ENCODE results near the gene RGS7. TPM values are rescaled to one million over a fixed set of nuclear protein-coding genes. Genes with fewer than 3 reads are reported as not detected.

RGS7 gene
- polyA plus RNA-seq, 2 of the 4 experiments (the other 2 are of a cell fraction) = 0.08 TPM; not detected in 1

GRCh38 chr1:240931031-240931430 is 426.0 kb downstream of the RGS7 start:
- no peak for ATAC-seq
- Histone ChIP-seq H3K4me2 (no peak overlapping the region), H3K4me1 (no peaks in the 10 kb centered on the region), H3K27ac (no peak overlapping the region), H3K9me3 (peaks cover 2% of the 10 kb centered on the region; the same call in 1 of the 3 replicates), H3K4me3 (no peak overlapping the region)
- TF ChIP-seq CHD4 (IDR thresholded peaks at IDR 0.05; ENCODE audit: borderline replicate concordance) (no peak), CTCF (IDR thresholded peaks at IDR 0.05) (no peak), MYC (IDR thresholded peaks at IDR 0.05; ENCODE audit: borderline replicate concordance, low read length) (no peak)
- FAIRE-seq = peak; percentile 43
- no peak for DNase-seq (ENCODE audit: low read depth in 1 of 2, low spot score in 1 of 2)
- 25% methylated on average over 4 of the region's 4 CpGs for WGBS (ENCODE audit: missing lambda C conversion rate)
- CTCF ChIA-PET = no interaction called here
- POLR2A ChIA-PET = no interaction called here

DNA sequence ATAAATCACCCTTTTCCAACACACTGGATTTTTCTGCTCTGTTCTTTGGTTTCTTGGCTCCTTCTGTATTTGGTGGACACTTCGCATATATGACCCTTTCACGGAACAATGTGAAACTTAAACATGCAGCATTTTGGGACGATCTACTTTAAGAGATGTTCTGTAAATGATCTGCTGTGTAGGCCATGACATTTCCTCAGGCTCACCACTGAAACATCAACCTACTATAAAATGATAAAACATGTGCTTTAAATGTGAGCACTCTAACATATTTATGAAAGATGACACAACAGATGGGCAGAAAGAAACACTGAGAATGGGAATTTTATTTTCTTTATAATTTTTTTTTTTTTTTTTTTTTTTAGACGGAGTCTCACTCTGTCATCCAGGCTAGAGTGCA is 428.7 kb downstream of the RGS7 start:
- DNase-seq (ENCODE audit: low read depth in 1 of 2, low spot score in 1 of 2) (no peak), ATAC-seq (no peak), FAIRE-seq (no peak)
- H3K27ac ChIP-seq = no peak overlapping the region
- 56% methylated on average over 4 of the region's 4 CpGs for WGBS (ENCODE audit: missing lambda C conversion rate)
- no peak overlapping the region for H3K4me3 ChIP-seq
- ChIA-PET CTCF (no interaction called here), POLR2A (no interaction called here)
- H3K4me2 ChIP-seq = 0 out of 3 replicates have a peak overlapping the region, but pooled peaks have one; percentile 17
- no peaks in the 10 kb centered on the region for H3K9me3 ChIP-seq
- TF ChIP-seq TP53 (CRISPR knock-in tag; IDR thresholded peaks at IDR 0.05) (no peak), MAX (IDR thresholded peaks at IDR 0.05) (no peak), RCOR1 (IDR thresholded peaks at IDR 0.05; ENCODE audit: low read depth, low read length) (no peak), CHD4 (IDR thresholded peaks at IDR 0.05; ENCODE audit: borderline replicate concordance) (no peak), FOSL2 (IDR thresholded peaks at IDR 0.05) (no peak), FOSL2 (CRISPR knock-in tag; IDR thresholded peaks at IDR 0.05) (no peak), HOXB13 (CRISPR knock-in tag; IDR thresholded peaks at IDR 0.05; ENCODE audit: low read depth) (no peak), POLR2AphosphoS2 (conservative IDR thresholded peaks at IDR 0.05; ENCODE audit: low read length) (no peak), CBX8 (IDR thresholded peaks at IDR 0.05) (no peak), ZFP36 (IDR thresholded peaks at IDR 0.05; ENCODE audit: borderline replicate concordance, partially characterized antibody) (no peak)
- TF ChIP-seq, protein P1, sequence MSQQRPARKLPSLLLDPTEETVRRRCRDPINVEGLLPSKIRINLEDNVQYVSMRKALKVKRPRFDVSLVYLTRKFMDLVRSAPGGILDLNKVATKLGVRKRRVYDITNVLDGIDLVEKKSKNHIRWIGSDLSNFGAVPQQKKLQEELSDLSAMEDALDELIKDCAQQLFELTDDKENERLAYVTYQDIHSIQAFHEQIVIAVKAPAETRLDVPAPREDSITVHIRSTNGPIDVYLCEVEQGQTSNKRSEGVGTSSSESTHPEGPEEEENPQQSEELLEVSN (IDR thresholded peaks at IDR 0.05; ENCODE audit: borderline replicate concordance, low read depth) = no peak
- TF ChIP-seq, protein P2, sequence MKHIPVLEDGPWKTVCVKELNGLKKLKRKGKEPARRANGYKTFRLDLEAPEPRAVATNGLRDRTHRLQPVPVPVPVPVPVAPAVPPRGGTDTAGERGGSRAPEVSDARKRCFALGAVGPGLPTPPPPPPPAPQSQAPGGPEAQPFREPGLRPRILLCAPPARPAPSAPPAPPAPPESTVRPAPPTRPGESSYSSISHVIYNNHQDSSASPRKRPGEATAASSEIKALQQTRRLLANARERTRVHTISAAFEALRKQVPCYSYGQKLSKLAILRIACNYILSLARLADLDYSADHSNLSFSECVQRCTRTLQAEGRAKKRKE (CRISPR knock-in tag; IDR thresholded peaks at IDR 0.05; ENCODE audit: low read depth) = no peak
- TF ChIP-seq, protein P3, sequence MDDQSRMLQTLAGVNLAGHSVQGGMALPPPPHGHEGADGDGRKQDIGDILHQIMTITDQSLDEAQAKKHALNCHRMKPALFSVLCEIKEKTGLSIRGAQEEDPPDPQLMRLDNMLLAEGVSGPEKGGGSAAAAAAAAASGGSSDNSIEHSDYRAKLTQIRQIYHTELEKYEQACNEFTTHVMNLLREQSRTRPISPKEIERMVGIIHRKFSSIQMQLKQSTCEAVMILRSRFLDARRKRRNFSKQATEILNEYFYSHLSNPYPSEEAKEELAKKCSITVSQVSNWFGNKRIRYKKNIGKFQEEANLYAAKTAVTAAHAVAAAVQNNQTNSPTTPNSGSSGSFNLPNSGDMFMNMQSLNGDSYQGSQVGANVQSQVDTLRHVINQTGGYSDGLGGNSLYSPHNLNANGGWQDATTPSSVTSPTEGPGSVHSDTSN (IDR thresholded peaks at IDR 0.05) = no peak
- H3K4me1 ChIP-seq = no peaks in the 10 kb centered on the region

- no peak for ATAC-seq
- ChIA-PET CTCF (no interaction called here), POLR2A (no interaction called here)
- TF ChIP-seq RAD21 (conservative IDR thresholded peaks at IDR 0.05 in 1 of 2, IDR thresholded peaks at IDR 0.05 in 1 of 2) = no peak
- no peak for TF ChIP-seq SMC3 (IDR thresholded peaks at IDR 0.05)
- TF ChIP-seq, protein P1 (IDR thresholded peaks at IDR 0.05; ENCODE audit: borderline replicate concordance, low read depth) = no peak
- TF ChIP-seq HOXB5 (CRISPR knock-in tag; IDR thresholded peaks at IDR 0.05) = no peak
- no peak for TF ChIP-seq JUNB (IDR thresholded peaks at IDR 0.05)
- TF ChIP-seq EHF (CRISPR knock-in tag; IDR thresholded peaks at IDR 0.05) = peak; percentile 78; the same call in 1 of the 2 replicates
- TF ChIP-seq USF2 (IDR thresholded peaks at IDR 0.05) = no peak
- TF ChIP-seq NFE2L2 (conservative IDR thresholded peaks at IDR 0.05; ENCODE audit: low read length) = no peak
- peak; percentile 96; the same call in 1 of the 2 replicates for TF ChIP-seq HOXB13 (CRISPR knock-in tag; IDR thresholded peaks at IDR 0.05; ENCODE audit: low read depth)
- TF ChIP-seq MAFK (IDR thresholded peaks at IDR 0.05; ENCODE audit: partially characterized antibody) = no peak
- peak; percentile 30; the same call in 1 of the 2 replicates for TF ChIP-seq FOXS1 (CRISPR knock-in tag; IDR thresholded peaks at IDR 0.05)
- no peak for TF ChIP-seq KDM1A (IDR thresholded peaks at IDR 0.05; ENCODE audit: low read depth)
- FAIRE-seq = no peak
- peak in 1 of 2 experiments; percentile 30 for DNase-seq (ENCODE audit: low read depth in 1 of 2, low spot score in 1 of 2)
- Histone ChIP-seq H3K4me1 (no peaks in the 10 kb centered on the region), H3K4me2 (0 out of 3 replicates have a peak overlapping the region, but pooled peaks have one; percentile 17), H3K4me3 (no peak overlapping the region), H3K9me3 (no peaks in the 10 kb centered on the region), H3K27ac (no peak overlapping the region)
- WGBS (ENCODE audit: missing lambda C conversion rate) = 15% methylated on average over 3 of the region's 3 CpGs
Measured at GRCh38 chr1:240927821-240928220, 429.2 kb downstream of the RGS7 start.
